Ishikawa (cell line): ENCODE measurements around the gene SDR42E2.

Source experiments
- CEBPB ChIP-seq: IDR thresholded peaks from 2 replicates; pipeline ENCODE4 v1.6.1; 2012
- CREB1 ChIP-seq: IDR thresholded peaks from 2 replicates; pipeline ENCODE4 v1.6.1; 2012; ENCODE audit warnings: low read depth
- EGR1 ChIP-seq: IDR thresholded peaks from 2 replicates; pipeline ENCODE4 v1.6.1; 2012
- EP300 ChIP-seq: IDR thresholded peaks from 2 replicates; pipeline ENCODE4 v1.6.1; 2012; ENCODE audit warnings: borderline replicate concordance
- FOXM1 ChIP-seq: IDR thresholded peaks from 2 replicates; pipeline ENCODE4 v1.6.1; 2012; ENCODE audit warnings: low read depth, borderline replicate concordance
- MAX ChIP-seq: IDR thresholded peaks from 2 replicates; pipeline ENCODE4 v1.6.1; 2012
- NFIC ChIP-seq: IDR thresholded peaks from 2 replicates; pipeline ENCODE4 v1.6.1; 2012
- RAD21 ChIP-seq: IDR thresholded peaks from 2 replicates; pipeline ENCODE4 v1.6.1; 2012; ENCODE audit warnings: low read depth
- REST ChIP-seq: IDR thresholded peaks from 2 replicates; pipeline ENCODE4 v1.6.1; 2012; ENCODE audit warnings: low read depth, mild to moderate bottlenecking
- TAF1 ChIP-seq: IDR thresholded peaks from 2 replicates; pipeline ENCODE4 v1.6.1; 2012; ENCODE audit warnings: low read depth, mild to moderate bottlenecking
- TCF12 ChIP-seq: IDR thresholded peaks from 2 replicates; pipeline ENCODE4 v1.6.1; 2012; ENCODE audit warnings: low read depth
- TEAD4 ChIP-seq: IDR thresholded peaks from 2 replicates; pipeline ENCODE4 v1.6.1; 2012
- USF1 ChIP-seq: IDR thresholded peaks from 2 replicates; pipeline ENCODE4 v1.6.1; 2012
- YY1 ChIP-seq: IDR thresholded peaks from 2 replicates; pipeline ENCODE4 v1.6.1; 2012; ENCODE audit warnings: low read depth
- ZBTB7A ChIP-seq: IDR thresholded peaks from 2 replicates; pipeline ENCODE4 v1.6.1; 2012; ENCODE audit warnings: low read depth

The SDR42E2 gene

GRCh38 chr16:22171953-22172352 is 9.6 kb downstream of the SDR42E2 start:
- TF ChIP-seq CREB1 (no peak), NFIC (no peak), EP300 (no peak), CEBPB (no peak), MAX (no peak), ZBTB7A (no peak), TAF1 (no peak), FOXM1 (no peak), RAD21 (no peak), TCF12 (no peak), YY1 (no peak), TEAD4 (no peak), EGR1 (no peak), REST (no peak), USF1 (no peak)

GRCh38 chr16:22174642-22175041 is 12.3 kb downstream of the SDR42E2 start:
- TF ChIP-seq YY1 = no peak
- TF ChIP-seq EGR1 = no peak
- TF ChIP-seq REST = no peak
- no peak for TF ChIP-seq MAX
- TF ChIP-seq TAF1 = no peak
- TF ChIP-seq TEAD4 = no peak
- no peak for TF ChIP-seq CREB1
- TF ChIP-seq USF1 = no peak
- TF ChIP-seq TCF12 = no peak
- TF ChIP-seq NFIC = no peak
- TF ChIP-seq ZBTB7A = no peak
- TF ChIP-seq FOXM1 = no peak
- no peak for TF ChIP-seq CEBPB
- TF ChIP-seq EP300 = no peak

GRCh38 chr16:22177968-22178930 is 15.9 kb downstream of the SDR42E2 start:
- TF ChIP-seq MAX (no peak), TCF12 (no peak), FOXM1 (no peak), CEBPB (no peak), CREB1 (no peak), EGR1 (no peak), NFIC (no peak), REST (no peak)

- TF ChIP-seq EP300 = no peak
Measured at GRCh38 chr16:22181426-22181825, 19.1 kb downstream of the SDR42E2 start.
